ENCODE measurements around the gene FBXO21. TPM values are rescaled to one million over a fixed set of nuclear protein-coding genes. Genes with fewer than 3 reads are reported as not detected.

Gene FBXO21
- polyA plus RNA-seq, 4 donors: 58.0 to 64.6 (median 62.3) TPM

GRCh38 chr12:117092511-117092780 lies 97.8 kb downstream of the FBXO21 start:
- DNase-seq (ENCODE audit: low read depth in 4 of 4, low spot score in 2 of 4): no peak

Other genes with a start within 250 kb of the FBXO21 start
- 10 to 100 TPM in 3 of 4 donors, 1 to 10 TPM in 1; 7.9 to 12.1 (median 11.4) TPM for gene TESC, start 91.1 kb downstream of the FBXO21 start, polyA plus RNA-seq (ENCODE audit: insufficient read length in 4 of 4)
- under 1 TPM; 0.78 to 0.82 (median 0.82) TPM for gene NOS1, start 171.2 kb upstream of the FBXO21 start, polyA plus RNA-seq (ENCODE audit: insufficient read length in 4 of 4)

Data from left renal cortex interstitium (tissue), 4 donors.